GM12801 (cell line): ENCODE results near the gene C14orf180.

Source experiments
- CTCF ChIP-seq: IDR thresholded peaks from one replicate; pipeline ENCODE4 v1.5.1; 2011; ENCODE audit warnings: control low read depth; ENCODE audit not compliant: insufficient read length; ENCODE audit errors: extremely low read depth

The C14orf180 gene

GRCh38 chr14:104572668-104573067 lies 6.9 kb upstream of the C14orf180 start:
- TF ChIP-seq CTCF, result no peak

- TF ChIP-seq CTCF, result no peak
Measured at GRCh38 chr14:104573930-104574329, 5.6 kb upstream of the C14orf180 start.

GRCh38 chr14:104574536-104574935 lies 5.0 kb upstream of the C14orf180 start:
- no peak for TF ChIP-seq CTCF

- no peak for TF ChIP-seq CTCF
Measured at GRCh38 chr14:104574978-104575583, 4.5 kb upstream of the C14orf180 start.

- TF ChIP-seq CTCF, result no peak
Measured at GRCh38 chr14:104576232-104576969, 3.2 kb upstream of the C14orf180 start.

GRCh38 chr14:104576970-104577332 lies 2.6 kb upstream of the C14orf180 start:
- no peak for TF ChIP-seq CTCF

GRCh38 chr14:104577426-104577825 lies 2.1 kb upstream of the C14orf180 start:
- TF ChIP-seq CTCF, result no peak
